ENCODE measurements around the gene CD7.

GRCh38 chr17:82280537-82280936, 36.9 kb downstream of the CD7 start:
- no peak for TF ChIP-seq CTCF (conservative IDR thresholded peaks at IDR 0.05)
- TF ChIP-seq ZFX (IDR thresholded peaks at IDR 0.05) = no peak

Data from C4-2B (cell line).